ENCODE data around the gene ZMYM1. TPM values are rescaled to one million over a fixed set of nuclear protein-coding genes. Genes with fewer than 3 reads are reported as not detected.

Gene ZMYM1
- total RNA-seq, 2 donors from 2014 or later, result 4.3 to 6.0 TPM

DNA sequence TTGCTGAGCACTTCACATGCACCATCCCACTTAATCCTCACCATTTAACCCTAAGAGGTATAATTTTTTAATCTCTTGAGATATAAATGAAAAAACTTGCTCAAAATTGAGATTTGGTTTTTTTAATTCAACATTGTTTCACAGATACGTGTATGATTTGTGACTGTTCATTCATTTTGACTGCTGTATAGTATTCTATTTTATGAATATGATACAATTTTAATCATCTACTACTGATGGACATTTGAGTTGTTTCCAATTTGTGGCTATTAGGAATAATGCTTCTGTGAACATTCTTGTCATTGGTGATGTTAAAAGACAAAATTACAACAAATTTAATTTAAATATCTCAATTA, 46.8 kb upstream of the ZMYM1 start:
- WGBS, 2 donors, result 83 to 89% methylated on average over 1 of the region's 1 CpG
- intact Hi-C loops (cut with DNase I), result no loop called here
- no peaks in the 10 kb centered on the region for H3K27me3 ChIP-seq
- no peak overlapping the region for H3K4me3 ChIP-seq
- no peaks in the 10 kb centered on the region for H3K36me3 ChIP-seq (replicated peaks in 1 of 2; ENCODE audit: insufficient read depth in 1 of 2, low read depth in 2 of 2)
- H3K27ac ChIP-seq, result no peak overlapping the region
- no peaks in the 10 kb centered on the region for H3K9me3 ChIP-seq
- ATAC-seq (no peak), DNase-seq (no peak)
- peaks cover 12% of the 10 kb centered on the region for H3K4me1 ChIP-seq
- TF ChIP-seq, protein P1, sequence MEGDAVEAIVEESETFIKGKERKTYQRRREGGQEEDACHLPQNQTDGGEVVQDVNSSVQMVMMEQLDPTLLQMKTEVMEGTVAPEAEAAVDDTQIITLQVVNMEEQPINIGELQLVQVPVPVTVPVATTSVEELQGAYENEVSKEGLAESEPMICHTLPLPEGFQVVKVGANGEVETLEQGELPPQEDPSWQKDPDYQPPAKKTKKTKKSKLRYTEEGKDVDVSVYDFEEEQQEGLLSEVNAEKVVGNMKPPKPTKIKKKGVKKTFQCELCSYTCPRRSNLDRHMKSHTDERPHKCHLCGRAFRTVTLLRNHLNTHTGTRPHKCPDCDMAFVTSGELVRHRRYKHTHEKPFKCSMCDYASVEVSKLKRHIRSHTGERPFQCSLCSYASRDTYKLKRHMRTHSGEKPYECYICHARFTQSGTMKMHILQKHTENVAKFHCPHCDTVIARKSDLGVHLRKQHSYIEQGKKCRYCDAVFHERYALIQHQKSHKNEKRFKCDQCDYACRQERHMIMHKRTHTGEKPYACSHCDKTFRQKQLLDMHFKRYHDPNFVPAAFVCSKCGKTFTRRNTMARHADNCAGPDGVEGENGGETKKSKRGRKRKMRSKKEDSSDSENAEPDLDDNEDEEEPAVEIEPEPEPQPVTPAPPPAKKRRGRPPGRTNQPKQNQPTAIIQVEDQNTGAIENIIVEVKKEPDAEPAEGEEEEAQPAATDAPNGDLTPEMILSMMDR (IDR thresholded peaks at IDR 0.05), result no peak
- no peak for TF ChIP-seq POLR2A (IDR thresholded peaks at IDR 0.05)

DNA sequence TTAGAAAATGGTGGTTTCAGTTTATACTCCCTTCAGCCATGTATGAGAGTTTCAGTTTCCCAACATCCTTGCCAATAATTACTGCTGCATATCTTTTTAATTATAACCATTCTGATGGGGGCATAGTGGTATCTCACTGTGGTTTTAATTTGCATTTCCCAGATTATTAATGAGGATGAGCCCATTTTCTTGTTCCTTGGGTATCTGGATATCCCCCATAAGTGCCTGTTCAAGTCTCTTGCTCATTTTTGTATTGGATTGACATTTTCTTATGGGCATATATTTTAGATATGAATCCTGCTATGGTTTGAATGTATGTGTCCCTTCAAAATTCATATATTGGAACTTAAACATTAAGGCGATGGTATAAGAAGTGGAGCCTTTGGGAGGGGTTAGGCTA, 45.8 kb upstream of the ZMYM1 start:
- intact Hi-C loops (cut with DNase I), result no loop called here
- no peak for TF ChIP-seq POLR2A (IDR thresholded peaks at IDR 0.05)
- TF ChIP-seq, protein P1 (IDR thresholded peaks at IDR 0.05), result no peak
- H3K9me3 ChIP-seq, result no peaks in the 10 kb centered on the region
- H3K4me3 ChIP-seq, result no peak overlapping the region
- H3K27me3 ChIP-seq, result no peaks in the 10 kb centered on the region
- H3K4me1 ChIP-seq, result peaks cover 12% of the 10 kb centered on the region
- WGBS, 2 donors, result 96 to 100% methylated on average over 1 of the region's 1 CpG
- no peak for ATAC-seq
- H3K36me3 ChIP-seq (replicated peaks in 1 of 2; ENCODE audit: insufficient read depth in 1 of 2, low read depth in 2 of 2), result no peaks in the 10 kb centered on the region
- DNase-seq, result no peak
- no peak overlapping the region for H3K27ac ChIP-seq

DNA sequence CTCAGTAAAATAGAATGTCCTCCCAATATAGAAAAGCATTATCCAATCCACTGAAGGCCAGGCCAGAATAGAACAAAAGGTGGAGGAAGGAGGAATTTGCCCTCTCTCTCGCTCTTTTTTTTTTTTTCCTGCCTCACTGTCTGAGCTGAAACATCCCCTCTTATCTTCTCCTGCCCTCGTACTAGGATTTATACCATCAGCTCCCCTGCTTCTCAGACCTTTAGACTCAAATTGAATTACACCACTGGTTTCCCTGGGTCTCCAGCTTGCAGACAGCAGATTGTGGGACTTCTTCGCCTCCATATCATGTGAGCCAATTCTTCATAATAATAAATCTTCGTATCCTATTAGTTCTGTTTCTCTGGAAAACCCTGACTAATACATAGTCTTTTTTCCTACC, 42.6 kb upstream of the ZMYM1 start:
- no peaks in the 10 kb centered on the region for H3K9me3 ChIP-seq
- no peak overlapping the region for H3K27ac ChIP-seq
- ATAC-seq, result no peak
- H3K4me1 ChIP-seq, result no peaks in the 10 kb centered on the region
- no peaks in the 10 kb centered on the region for H3K36me3 ChIP-seq (replicated peaks in 1 of 2; ENCODE audit: insufficient read depth in 1 of 2, low read depth in 2 of 2)
- 72 to 79% methylated on average over 4 of the region's 4 CpGs for WGBS, 2 donors
- DNase-seq, result no peak
- no peak overlapping the region for H3K4me3 ChIP-seq
- no peak for TF ChIP-seq POLR2A (IDR thresholded peaks at IDR 0.05)
- TF ChIP-seq, protein P1 (IDR thresholded peaks at IDR 0.05), result no peak
- H3K27me3 ChIP-seq, result no peaks in the 10 kb centered on the region
- intact Hi-C loops (cut with DNase I), result no loop called here

DNA sequence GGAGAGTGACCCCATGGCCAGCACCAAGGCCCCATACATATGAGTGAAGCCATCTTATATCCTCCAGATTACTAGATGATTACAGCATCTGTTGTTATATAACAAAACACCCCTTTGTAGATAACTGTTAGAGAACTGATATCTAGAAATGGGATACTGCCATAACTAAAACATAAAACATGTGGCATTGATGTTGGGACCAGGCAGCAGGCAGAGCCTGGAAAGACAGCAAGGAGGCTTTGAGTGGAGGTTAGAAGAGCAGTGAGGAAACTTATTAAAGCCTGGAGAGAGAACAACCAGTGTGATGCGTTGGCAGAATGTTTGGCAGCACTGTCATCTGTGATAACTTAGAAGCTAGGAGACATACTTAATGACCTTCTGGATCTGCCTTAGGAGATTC, 42.0 kb upstream of the ZMYM1 start:
- no peaks in the 10 kb centered on the region for H3K27me3 ChIP-seq
- ATAC-seq, result no peak
- H3K4me1 ChIP-seq, result no peaks in the 10 kb centered on the region
- no peak overlapping the region for H3K4me3 ChIP-seq
- H3K36me3 ChIP-seq (replicated peaks in 1 of 2; ENCODE audit: insufficient read depth in 1 of 2, low read depth in 2 of 2), result no peaks in the 10 kb centered on the region
- TF ChIP-seq, protein P1 (IDR thresholded peaks at IDR 0.05), result no peak
- TF ChIP-seq POLR2A (IDR thresholded peaks at IDR 0.05), result no peak
- WGBS, 2 donors, result 67 to 86% methylated on average over 1 of the region's 1 CpG
- H3K9me3 ChIP-seq, result no peaks in the 10 kb centered on the region
- intact Hi-C loops (cut with DNase I), result no loop called here
- H3K27ac ChIP-seq, result no peak overlapping the region
- no peak for DNase-seq

DNA sequence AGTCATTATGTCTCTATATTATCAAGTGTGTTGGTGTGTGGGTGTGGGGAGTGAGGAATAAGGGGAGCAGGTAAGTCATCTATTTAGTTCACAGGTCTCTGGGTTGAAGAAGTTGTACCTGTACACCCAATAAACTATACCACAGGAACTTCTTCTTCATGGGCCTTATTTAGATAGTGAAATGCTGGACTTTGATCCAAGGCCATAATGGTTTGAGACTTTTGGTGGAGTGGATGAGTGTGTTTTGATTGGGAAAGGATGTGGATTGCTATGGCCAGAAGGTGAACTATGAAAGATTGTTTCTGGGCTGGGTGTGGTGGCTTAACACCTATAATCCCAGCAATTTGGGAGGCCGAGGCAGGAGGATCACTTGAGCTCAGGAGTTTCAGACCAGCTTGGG, 40.5 kb upstream of the ZMYM1 start:
- no peaks in the 10 kb centered on the region for H3K36me3 ChIP-seq (replicated peaks in 1 of 2; ENCODE audit: insufficient read depth in 1 of 2, low read depth in 2 of 2)
- intact Hi-C loops (cut with DNase I), result no loop called here
- no peaks in the 10 kb centered on the region for H3K4me1 ChIP-seq
- TF ChIP-seq, protein P1 (IDR thresholded peaks at IDR 0.05), result no peak
- no peak for TF ChIP-seq POLR2A (IDR thresholded peaks at IDR 0.05)
- no peaks in the 10 kb centered on the region for H3K9me3 ChIP-seq
- ATAC-seq (no peak), DNase-seq (no peak)
- H3K27ac ChIP-seq, result no peak overlapping the region
- H3K4me3 ChIP-seq, result no peak overlapping the region
- no peaks in the 10 kb centered on the region for H3K27me3 ChIP-seq
- 88 to 100% methylated on average over 1 of the region's 1 CpG for WGBS, 2 donors
